Measurements from ENCODE around the gene GABARAP.

- no peak for TF ChIP-seq CTCF (tag by site-specific recombination; IDR thresholded peaks at IDR 0.05)
- TF ChIP-seq ZNF146 (tag by site-specific recombination; IDR thresholded peaks at IDR 0.05), result no peak
- no peak for TF ChIP-seq KLF9 (tag by site-specific recombination; IDR thresholded peaks at IDR 0.05; ENCODE audit: low read depth)
- TF ChIP-seq ZBTB7A (tag by site-specific recombination; IDR thresholded peaks at IDR 0.05; ENCODE audit: low read depth), result no peak
- TF ChIP-seq MZF1 (tag by site-specific recombination; IDR thresholded peaks at IDR 0.05; ENCODE audit: borderline replicate concordance), result no peak
- no peak for TF ChIP-seq YY1 (tag by site-specific recombination; IDR thresholded peaks at IDR 0.05)
Measured at GRCh38 chr17:7219229-7219811, 22.9 kb downstream of the GABARAP start.
